Stimulated activated CD8-positive, alpha-beta memory T cell treated with anti-CD3 and anti-CD28 coated beads, Interleukin-12 subunit alpha, Interleukin-12 subunit beta, amount 100 ng/mL, for 1 hour (primary cell): ENCODE data around the gene FA2H.
"Not testable (repeated sequence)": the region's sequence is repeated elsewhere in the genome, so short reads cannot be mapped to it uniquely, and the experiment has no call there.

Experiments
- DNase-seq: peaks from one replicate; pipeline ENCODE4 v3.0.0-alpha.2; 2020; ENCODE audit warnings: low read depth

FA2H gene

GRCh38 chr16:74724820-74725549 lies 49.6 kb downstream of the FA2H start:
- no peak for DNase-seq

- no peak for DNase-seq
These were observed 51.4 kb downstream of the FA2H start for GRCh38 chr16:74723256-74723655.

GRCh38 chr16:74722156-74722555 lies 52.5 kb downstream of the FA2H start:
- DNase-seq, result not testable (repeated sequence)

- DNase-seq, result no peak
These were observed 52.9 kb downstream of the FA2H start for GRCh38 chr16:74721716-74722115.

GRCh38 chr16:74720579-74720978 lies 54.0 kb downstream of the FA2H start:
- no peak for DNase-seq

GRCh38 chr16:74718741-74719610 lies 55.6 kb downstream of the FA2H start:
- DNase-seq, result no peak

- DNase-seq, result no peak
These were observed 56.5 kb downstream of the FA2H start for GRCh38 chr16:74718140-74718539.

GRCh38 chr16:74717367-74717766 lies 57.3 kb downstream of the FA2H start:
- DNase-seq, result no peak

- no peak for DNase-seq
These were observed 58.3 kb downstream of the FA2H start for GRCh38 chr16:74716355-74716754.

- DNase-seq, result no peak
These were observed 60.7 kb downstream of the FA2H start for GRCh38 chr16:74713876-74714275.

GRCh38 chr16:74713325-74713724 lies 61.3 kb downstream of the FA2H start:
- DNase-seq, result no peak

- DNase-seq, result no peak
These were observed 62.7 kb downstream of the FA2H start for GRCh38 chr16:74711938-74712337.

GRCh38 chr16:74710401-74710800 lies 64.2 kb downstream of the FA2H start:
- DNase-seq, result no peak

- peak; percentile 70 for DNase-seq
These were observed 65.2 kb downstream of the FA2H start for GRCh38 chr16:74709441-74709877.

GRCh38 chr16:74700438-74701225 lies 74.0 kb downstream of the FA2H start, which contains the start of gene MLKL:
Gene MLKL, minus strand, starts transcription at chr16:74700862. Its CDS starts 5,105 bp downstream, at chr16:74695757.
- peak; percentile 37 for DNase-seq

GRCh38 chr16:74700116-74700437 lies 74.5 kb downstream of the FA2H start:
- no peak for DNase-seq

- DNase-seq, result no peak
These were observed 75.0 kb downstream of the FA2H start for GRCh38 chr16:74699666-74700065.

- no peak for DNase-seq
These were observed 76.4 kb downstream of the FA2H start for GRCh38 chr16:74698222-74698621.

- DNase-seq, result peak; percentile 26
These were observed 78.9 kb downstream of the FA2H start for GRCh38 chr16:74695450-74696422.

- DNase-seq, result no peak
These were observed 83.3 kb downstream of the FA2H start for GRCh38 chr16:74691093-74691855.
